Measurements from ENCODE around the gene SLAMF1. TPM values are rescaled to one million over a fixed set of nuclear protein-coding genes. Genes with fewer than 3 reads are reported as not detected.
A peak's percentile ranks its signal among the peaks of the same experiment; 100 is the strongest.

SLAMF1 gene
- total and polyA plus RNA-seq, 12 donors, result 0.07 to 1.6 (median 0.26) TPM; not detected in 2

- no peaks in the 10 kb centered on the region for H3K27me3 ChIP-seq
- no peak overlapping the region for H3K4me3 ChIP-seq
- TF ChIP-seq, protein P1, sequence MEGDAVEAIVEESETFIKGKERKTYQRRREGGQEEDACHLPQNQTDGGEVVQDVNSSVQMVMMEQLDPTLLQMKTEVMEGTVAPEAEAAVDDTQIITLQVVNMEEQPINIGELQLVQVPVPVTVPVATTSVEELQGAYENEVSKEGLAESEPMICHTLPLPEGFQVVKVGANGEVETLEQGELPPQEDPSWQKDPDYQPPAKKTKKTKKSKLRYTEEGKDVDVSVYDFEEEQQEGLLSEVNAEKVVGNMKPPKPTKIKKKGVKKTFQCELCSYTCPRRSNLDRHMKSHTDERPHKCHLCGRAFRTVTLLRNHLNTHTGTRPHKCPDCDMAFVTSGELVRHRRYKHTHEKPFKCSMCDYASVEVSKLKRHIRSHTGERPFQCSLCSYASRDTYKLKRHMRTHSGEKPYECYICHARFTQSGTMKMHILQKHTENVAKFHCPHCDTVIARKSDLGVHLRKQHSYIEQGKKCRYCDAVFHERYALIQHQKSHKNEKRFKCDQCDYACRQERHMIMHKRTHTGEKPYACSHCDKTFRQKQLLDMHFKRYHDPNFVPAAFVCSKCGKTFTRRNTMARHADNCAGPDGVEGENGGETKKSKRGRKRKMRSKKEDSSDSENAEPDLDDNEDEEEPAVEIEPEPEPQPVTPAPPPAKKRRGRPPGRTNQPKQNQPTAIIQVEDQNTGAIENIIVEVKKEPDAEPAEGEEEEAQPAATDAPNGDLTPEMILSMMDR (IDR thresholded peaks at IDR 0.05), result no peak
- no peak for TF ChIP-seq POLR2A (IDR thresholded peaks at IDR 0.05)
- H3K4me1 ChIP-seq (replicated peaks in 1 of 2), result peaks cover 0 to 7% of the 10 kb centered on the region in 2 donors
- no peak for DNase-seq
- no peak overlapping the region for H3K27ac ChIP-seq
- no peaks in the 10 kb centered on the region for H3K36me3 ChIP-seq (replicated peaks in 1 of 2)
- intact Hi-C loops (cut with DNase I), result no loop called here
- no peaks in the 10 kb centered on the region for H3K9me3 ChIP-seq (replicated peaks in 1 of 3)
These were observed 22.4 kb upstream of the SLAMF1 start for GRCh38 chr1:160669276-160669675.

DNA sequence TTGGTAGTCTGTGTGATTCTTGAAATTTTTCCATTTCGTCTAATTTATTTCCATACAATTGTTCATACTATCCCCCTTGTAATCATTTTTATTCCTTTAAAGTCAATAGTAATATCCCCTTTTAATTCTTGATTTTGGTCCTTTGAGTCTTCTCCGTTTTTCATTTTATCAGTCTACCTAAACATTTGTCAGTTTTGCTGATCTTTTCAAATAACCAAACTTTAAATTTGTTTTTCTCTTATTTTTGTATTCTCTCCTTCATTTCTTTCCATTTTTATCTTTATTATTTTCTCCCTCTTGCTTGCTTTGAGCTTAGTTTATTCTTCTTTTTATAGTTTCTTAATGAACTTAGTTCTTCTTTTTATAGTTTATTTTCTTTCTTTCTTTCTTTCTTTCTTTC is 21.1 kb upstream of the SLAMF1 start:
- DNase-seq, result no peak
- 70 to 83% (median 77%) methylated on average over 2 of the region's 2 CpGs for WGBS, 4 donors

GRCh38 chr1:160666079-160666442 is 19.2 kb upstream of the SLAMF1 start:
- H3K27me3 ChIP-seq, result no peaks in the 10 kb centered on the region
- H3K36me3 ChIP-seq (replicated peaks in 1 of 2), result no peaks in the 10 kb centered on the region
- H3K9me3 ChIP-seq (replicated peaks in 1 of 3), result no peaks in the 10 kb centered on the region
- intact Hi-C loops (cut with DNase I), result no loop called here
- 44 to 54% (median 53%) methylated on average over 3 of the region's 3 CpGs for whole genome bisulfite sequencing, 4 donors
- no peak for DNase-seq
- peaks cover 0 to 7% of the 10 kb centered on the region in 2 donors for H3K4me1 ChIP-seq (replicated peaks in 1 of 2)
- TF ChIP-seq POLR2A (IDR thresholded peaks at IDR 0.05), result no peak
- TF ChIP-seq, protein P1 (IDR thresholded peaks at IDR 0.05), result no peak
- H3K4me3 ChIP-seq, result no peak overlapping the region
- peak overlapping the region in 2 of 5 donors; percentile 67 to 70 for H3K27ac ChIP-seq

More for the DNA sequence above, 21.1 kb upstream of the SLAMF1 start:
- Histone ChIP-seq H3K27ac (no peak overlapping the region), H3K36me3 (replicated peaks in 1 of 2) (no peaks in the 10 kb centered on the region), H3K4me3 (no peak overlapping the region), H3K9me3 (replicated peaks in 1 of 3) (no peaks in the 10 kb centered on the region), H3K4me1 (replicated peaks in 1 of 2) (peaks cover 0 to 7% of the 10 kb centered on the region in 2 donors), H3K27me3 (no peaks in the 10 kb centered on the region)
- TF ChIP-seq, protein P1 (IDR thresholded peaks at IDR 0.05), result no peak
- no peak for TF ChIP-seq POLR2A (IDR thresholded peaks at IDR 0.05)
- intact Hi-C loops (cut with DNase I), result no loop called here

- Histone ChIP-seq H3K36me3 (replicated peaks in 1 of 2) (no peaks in the 10 kb centered on the region), H3K4me3 (no peak overlapping the region), H3K27me3 (no peaks in the 10 kb centered on the region), H3K27ac (peak overlapping the region in 2 of 5 donors; percentile 67 to 70), H3K9me3 (replicated peaks in 1 of 3) (no peaks in the 10 kb centered on the region), H3K4me1 (replicated peaks in 1 of 2) (peaks cover 0 to 7% of the 10 kb centered on the region in 2 donors)
- TF ChIP-seq, protein P1 (IDR thresholded peaks at IDR 0.05), result no peak
- TF ChIP-seq POLR2A (IDR thresholded peaks at IDR 0.05), result no peak
- 21 to 47% (median 29%) methylated on average over 6 of the region's 6 CpGs for WGBS, 4 donors
- peak; percentile 30 to 67 (median 53) for DNase-seq
- intact Hi-C loops (cut with DNase I), result no loop called here
These were observed 18.7 kb upstream of the SLAMF1 start for GRCh38 chr1:160665330-160666078.

Measured in adrenal gland (tissue), 12 donors.